ENCODE measurements around the gene FAM217A. TPM values are rescaled to one million over a fixed set of nuclear protein-coding genes. Genes with fewer than 3 reads are reported as not detected.

The FAM217A gene, protein sequence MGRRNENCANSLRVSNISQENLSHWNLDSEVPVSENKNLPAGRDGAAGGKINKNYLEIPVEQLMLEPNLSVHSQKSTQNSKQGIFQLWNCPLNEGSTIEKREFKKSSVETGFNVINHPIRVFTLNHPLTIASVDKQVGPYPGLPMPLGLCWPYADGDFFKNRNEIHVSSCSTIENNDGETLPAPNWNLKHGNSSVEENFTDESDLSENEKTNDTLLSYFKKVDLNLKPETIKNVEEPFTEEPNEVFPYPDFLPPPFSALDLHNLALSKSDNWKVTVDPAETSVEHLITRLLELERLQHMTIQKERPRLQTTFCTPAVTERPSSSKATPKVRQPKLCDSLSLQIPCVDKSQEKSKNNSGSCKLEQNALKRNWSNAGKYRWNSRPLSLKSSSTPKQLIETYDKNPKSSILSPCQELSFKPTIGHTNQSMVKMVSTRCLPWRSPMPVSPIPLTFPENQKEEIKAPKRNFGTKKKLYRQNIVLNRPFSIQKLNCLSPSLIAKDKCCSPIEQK
- polyA plus RNA-seq (not detected in 3 replicates), polyA minus RNA-seq (not detected in 3 replicates)
- not detected for polyA plus RNA-seq (2011; ENCODE audit: low read depth)
- not detected in 2 replicates for polyA plus RNA-seq (2011; cell fraction: cytosol; rRNA removed)
- not detected in 2 replicates for polyA plus RNA-seq (2011; cell fraction: nucleus; rRNA removed)
- not detected in 2 replicates for polyA plus RNA-seq (2012; ENCODE audit: low replicate concordance)
- not detected for polyA minus RNA-seq (2011; cell fraction: cytosol; rRNA and poly(A)+ RNA removed)
- not detected in 2 replicates for polyA minus RNA-seq (2011; cell fraction: nucleus; rRNA and poly(A)+ RNA removed)

DNA sequence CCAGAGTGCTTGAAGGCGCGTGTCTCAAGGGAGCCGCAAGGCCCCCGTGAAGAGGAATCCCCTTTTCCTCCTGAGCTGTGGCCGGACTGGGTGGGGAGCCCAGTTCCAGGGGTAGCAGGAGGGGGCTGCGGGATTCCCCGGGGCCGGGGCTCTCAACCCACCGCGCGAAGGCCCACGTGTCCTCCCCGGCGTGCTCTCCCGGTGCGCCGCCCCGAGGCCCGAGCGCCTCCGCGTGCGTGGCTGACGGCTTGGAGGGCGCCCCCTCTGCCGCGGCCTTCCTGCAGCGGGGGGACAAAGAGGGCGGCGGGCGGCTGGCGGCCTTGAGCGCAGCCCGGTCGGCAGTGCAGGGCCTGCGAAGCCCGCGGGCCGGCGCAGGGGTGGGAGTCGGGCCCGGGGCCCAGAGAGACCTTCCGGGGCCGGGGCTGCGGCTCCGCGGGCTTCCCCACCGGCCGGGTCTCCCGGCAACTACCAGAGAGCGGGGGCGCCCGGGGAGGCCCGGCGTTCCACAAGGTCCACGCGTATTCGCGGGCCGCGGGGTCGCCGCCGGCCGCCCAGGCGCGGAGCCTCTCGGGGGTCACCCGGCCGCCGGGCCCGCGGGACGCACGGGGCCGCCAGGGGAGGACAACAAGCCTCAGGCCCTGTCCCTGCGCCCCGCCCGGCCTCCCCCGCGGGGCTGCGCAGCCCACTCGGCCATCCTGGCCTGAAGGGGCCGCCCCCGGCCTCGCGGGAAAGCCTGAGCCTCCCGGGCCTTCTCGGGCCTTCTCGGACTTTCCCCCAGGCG lies at the start of gene FAM217A:
Gene FAM217A, minus strand, starts transcription at position 447 of the 781 bp plus-strand sequence. CDS start 1,723 bp downstream, outside the sequence.
- no peaks in the 10 kb centered on the region for H3K36me3 ChIP-seq (ENCODE audit: control insufficient read depth in 2 of 2, extremely low read depth in 1 of 2, insufficient read depth in 2 of 2, low read length in 2 of 2)
- no peak within 1 kb of the TSS for H3K9ac ChIP-seq (ENCODE audit: control insufficient read depth, extremely low read depth, insufficient read depth, low read length)
- H3K4me2 ChIP-seq (ENCODE audit: control insufficient read depth, extremely low read depth, insufficient read depth, low read depth, low read length) = no peak within 1 kb of the TSS
- H3K9me3 ChIP-seq (ENCODE audit: control insufficient read depth, low read depth, low read length) = no peaks in the 10 kb centered on the region
- dilution Hi-C loops (cut with MboI; ENCODE audit: extremely low pct_ligation_motif_present, low sequenced_read_pairs) = no loop called here
- H3K27ac ChIP-seq (ENCODE audit: control insufficient read depth, insufficient read depth, low read length) = no peak within 1 kb of the TSS
- TF ChIP-seq, protein P1, sequence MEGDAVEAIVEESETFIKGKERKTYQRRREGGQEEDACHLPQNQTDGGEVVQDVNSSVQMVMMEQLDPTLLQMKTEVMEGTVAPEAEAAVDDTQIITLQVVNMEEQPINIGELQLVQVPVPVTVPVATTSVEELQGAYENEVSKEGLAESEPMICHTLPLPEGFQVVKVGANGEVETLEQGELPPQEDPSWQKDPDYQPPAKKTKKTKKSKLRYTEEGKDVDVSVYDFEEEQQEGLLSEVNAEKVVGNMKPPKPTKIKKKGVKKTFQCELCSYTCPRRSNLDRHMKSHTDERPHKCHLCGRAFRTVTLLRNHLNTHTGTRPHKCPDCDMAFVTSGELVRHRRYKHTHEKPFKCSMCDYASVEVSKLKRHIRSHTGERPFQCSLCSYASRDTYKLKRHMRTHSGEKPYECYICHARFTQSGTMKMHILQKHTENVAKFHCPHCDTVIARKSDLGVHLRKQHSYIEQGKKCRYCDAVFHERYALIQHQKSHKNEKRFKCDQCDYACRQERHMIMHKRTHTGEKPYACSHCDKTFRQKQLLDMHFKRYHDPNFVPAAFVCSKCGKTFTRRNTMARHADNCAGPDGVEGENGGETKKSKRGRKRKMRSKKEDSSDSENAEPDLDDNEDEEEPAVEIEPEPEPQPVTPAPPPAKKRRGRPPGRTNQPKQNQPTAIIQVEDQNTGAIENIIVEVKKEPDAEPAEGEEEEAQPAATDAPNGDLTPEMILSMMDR (optimal IDR thresholded peaks at IDR 0.05 in 1 of 3, IDR thresholded peaks at IDR 0.05 in 1 of 3, conservative IDR thresholded peaks at IDR 0.05 in 1 of 3; ENCODE audit: extremely low read depth in 1 of 3, insufficient read depth in 2 of 3, low read length in 3 of 3) = no peak
- TF ChIP-seq EZH2 (IDR thresholded peaks at IDR 0.05; ENCODE audit: low read length) = no peak
- H3K9me1 ChIP-seq (ENCODE audit: control insufficient read depth, extremely low read depth, insufficient read depth, low read length) = no peaks in the 10 kb centered on the region
- H3K27me3 ChIP-seq (ENCODE audit: control insufficient read depth, extremely low read depth, insufficient read depth, low read length) = peaks cover 3% of the 10 kb centered on the region
- no peak within 1 kb of the TSS for H3K4me3 ChIP-seq (ENCODE audit: control insufficient read depth in 2 of 3, extremely low read depth in 1 of 3, insufficient read depth in 2 of 3, low read depth in 1 of 3, low read length in 3 of 3)
- no peaks in the 10 kb centered on the region for H3K4me1 ChIP-seq (ENCODE audit: control insufficient read depth, extremely low read depth, insufficient read depth, low read length)
- no peaks in the 10 kb centered on the region for H4K20me1 ChIP-seq (ENCODE audit: control insufficient read depth, extremely low read depth, insufficient read depth, low read length)
- H3K79me2 ChIP-seq (ENCODE audit: control insufficient read depth, insufficient read depth, low read length) = no peaks in the 10 kb centered on the region
- DNase-seq (ENCODE audit: low read depth, low spot score) = no peak
- no peak within 1 kb of the TSS for H2AFZ ChIP-seq (ENCODE audit: control insufficient read depth, low read length)
- no peak for FAIRE-seq

DNA sequence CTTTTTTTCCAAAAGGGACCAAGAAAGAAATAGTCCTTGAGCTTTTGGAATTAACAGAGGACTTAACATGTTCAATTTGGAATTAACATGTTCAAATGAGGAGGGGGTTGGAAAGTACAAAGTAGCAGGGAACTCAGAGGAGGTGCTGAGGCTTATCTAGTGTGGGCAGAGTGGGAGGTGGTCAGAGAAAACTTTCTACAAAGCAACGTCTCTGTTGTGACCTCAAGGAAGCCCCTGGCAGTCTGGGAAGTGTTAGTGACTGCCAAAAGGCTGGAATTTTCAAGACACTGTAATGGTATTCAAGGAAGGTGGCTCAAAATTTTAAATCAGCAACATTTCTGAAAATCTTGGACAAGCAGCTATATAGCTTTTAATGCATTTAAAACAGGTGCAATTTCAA lies 49.1 kb upstream of the FAM217A start:
- dilution Hi-C loops (cut with MboI; ENCODE audit: extremely low pct_ligation_motif_present, low sequenced_read_pairs) = no loop called here
- DNase-seq (ENCODE audit: low read depth, low spot score) = no peak
- TF ChIP-seq EZH2 (IDR thresholded peaks at IDR 0.05; ENCODE audit: low read length) = no peak
- TF ChIP-seq, protein P1 (optimal IDR thresholded peaks at IDR 0.05 in 1 of 3, IDR thresholded peaks at IDR 0.05 in 1 of 3, conservative IDR thresholded peaks at IDR 0.05 in 1 of 3; ENCODE audit: extremely low read depth in 1 of 3, insufficient read depth in 2 of 3, low read length in 3 of 3) = no peak

More for the DNA sequence above, 49.1 kb upstream of the FAM217A start:
- H3K9me3 ChIP-seq (ENCODE audit: control insufficient read depth, low read depth, low read length) = no peaks in the 10 kb centered on the region
- no peaks in the 10 kb centered on the region for H3K79me2 ChIP-seq (ENCODE audit: control insufficient read depth, insufficient read depth, low read length)
- H3K36me3 ChIP-seq (ENCODE audit: control insufficient read depth in 2 of 2, extremely low read depth in 1 of 2, insufficient read depth in 2 of 2, low read length in 2 of 2) = peaks cover 13 to 23% of the 10 kb centered on the region in 2 experiments
- H3K4me2 ChIP-seq (ENCODE audit: control insufficient read depth, extremely low read depth, insufficient read depth, low read depth, low read length) = no peak overlapping the region
- H3K27ac ChIP-seq (ENCODE audit: control insufficient read depth, insufficient read depth, low read length) = no peak overlapping the region
- no peak for FAIRE-seq
- no peak overlapping the region for H3K9ac ChIP-seq (ENCODE audit: control insufficient read depth, extremely low read depth, insufficient read depth, low read length)
- H3K4me3 ChIP-seq (ENCODE audit: control insufficient read depth in 2 of 3, extremely low read depth in 1 of 3, insufficient read depth in 2 of 3, low read depth in 1 of 3, low read length in 3 of 3) = no peak overlapping the region
- H3K4me1 ChIP-seq (ENCODE audit: control insufficient read depth, extremely low read depth, insufficient read depth, low read length) = peaks cover 11% of the 10 kb centered on the region
- H3K9me1 ChIP-seq (ENCODE audit: control insufficient read depth, extremely low read depth, insufficient read depth, low read length) = peaks cover 2% of the 10 kb centered on the region
- H3K27me3 ChIP-seq (ENCODE audit: control insufficient read depth, extremely low read depth, insufficient read depth, low read length) = no peaks in the 10 kb centered on the region
- no peaks in the 10 kb centered on the region for H4K20me1 ChIP-seq (ENCODE audit: control insufficient read depth, extremely low read depth, insufficient read depth, low read length)
- no peak overlapping the region for H2AFZ ChIP-seq (ENCODE audit: control insufficient read depth, low read length)

All from keratinocyte (primary cell).